ENCODE data around the gene ZDHHC12.

DNA sequence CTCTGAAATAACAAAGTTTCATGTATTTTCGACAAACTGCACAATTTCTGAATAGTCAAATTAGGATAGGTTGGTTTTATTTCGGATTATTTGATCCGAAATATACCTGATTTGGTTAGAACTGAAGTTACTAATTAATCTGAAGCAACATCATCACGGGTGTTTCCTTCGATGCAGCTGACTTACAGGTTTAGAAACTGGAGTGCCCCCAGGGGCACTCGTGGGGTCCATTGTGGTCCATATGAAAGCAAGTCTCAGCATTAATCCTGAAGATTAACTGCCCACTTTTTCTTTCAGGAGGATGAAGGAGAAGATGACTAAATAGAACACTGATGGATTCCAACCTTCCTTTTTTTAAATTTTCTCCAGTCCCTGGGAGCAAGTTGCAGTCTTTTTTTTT lies 29.6 kb downstream of the ZDHHC12 start:
- TF ChIP-seq, protein P1, sequence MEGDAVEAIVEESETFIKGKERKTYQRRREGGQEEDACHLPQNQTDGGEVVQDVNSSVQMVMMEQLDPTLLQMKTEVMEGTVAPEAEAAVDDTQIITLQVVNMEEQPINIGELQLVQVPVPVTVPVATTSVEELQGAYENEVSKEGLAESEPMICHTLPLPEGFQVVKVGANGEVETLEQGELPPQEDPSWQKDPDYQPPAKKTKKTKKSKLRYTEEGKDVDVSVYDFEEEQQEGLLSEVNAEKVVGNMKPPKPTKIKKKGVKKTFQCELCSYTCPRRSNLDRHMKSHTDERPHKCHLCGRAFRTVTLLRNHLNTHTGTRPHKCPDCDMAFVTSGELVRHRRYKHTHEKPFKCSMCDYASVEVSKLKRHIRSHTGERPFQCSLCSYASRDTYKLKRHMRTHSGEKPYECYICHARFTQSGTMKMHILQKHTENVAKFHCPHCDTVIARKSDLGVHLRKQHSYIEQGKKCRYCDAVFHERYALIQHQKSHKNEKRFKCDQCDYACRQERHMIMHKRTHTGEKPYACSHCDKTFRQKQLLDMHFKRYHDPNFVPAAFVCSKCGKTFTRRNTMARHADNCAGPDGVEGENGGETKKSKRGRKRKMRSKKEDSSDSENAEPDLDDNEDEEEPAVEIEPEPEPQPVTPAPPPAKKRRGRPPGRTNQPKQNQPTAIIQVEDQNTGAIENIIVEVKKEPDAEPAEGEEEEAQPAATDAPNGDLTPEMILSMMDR (IDR thresholded peaks at IDR 0.05) = no peak
- no peak for TF ChIP-seq POLR2AphosphoS5 (IDR thresholded peaks at IDR 0.05)

Data from prostate gland (tissue), 2 donors.